Chondrocyte (in vitro differentiated cells): ENCODE data around the gene BMPER. TPM values are rescaled to one million over a fixed set of nuclear protein-coding genes. Genes with fewer than 3 reads are reported as not detected.

Source experiments
- DNase-seq: peaks from one replicate; pipeline ENCODE4 v3.0.0; 2021; ENCODE audit warnings: mixed read lengths, low spot score
- H3K27ac Mint-ChIP-seq: one replicate; pipeline ENCODE4 v1.8.0; 2021; ENCODE audit warnings: mild to moderate bottlenecking, moderate library complexity, mixed read lengths; ENCODE audit not compliant: unreplicated experiment
- H3K27me3 Mint-ChIP-seq: 2 replicates; pipeline ENCODE4 v1.8.0; 2021; ENCODE audit warnings: low read depth, mixed read lengths
- H3K36me3 Mint-ChIP-seq: 2 replicates; pipeline ENCODE4 v1.8.0; 2021; ENCODE audit warnings: low read depth, mixed read lengths
- H3K4me1 Mint-ChIP-seq: 2 replicates; pipeline ENCODE4 v1.8.0; 2021; ENCODE audit warnings: low read depth, mild to moderate bottlenecking, mixed read lengths
- H3K4me3 Mint-ChIP-seq: one replicate; pipeline ENCODE4 v1.8.0; 2021; ENCODE audit warnings: mild to moderate bottlenecking, moderate library complexity, mixed read lengths; ENCODE audit not compliant: unreplicated experiment
- H3K9me3 Mint-ChIP-seq: 2 replicates; pipeline ENCODE4 v1.8.0; 2021; ENCODE audit warnings: low read depth, mixed read lengths
- CTCF ChIP-seq: fragments of 200-600 bp; sonication (generic); IDR thresholded peaks from 2 replicates; pipeline ENCODE4 v1.5.0; 2021; ENCODE audit warnings: antibody characterized with exemption, mild to moderate bottlenecking, moderate library complexity
- total RNA-seq: library from RNA; stranded (reverse); gene quantifications from 3 replicates; pipeline ENCODE4 v1.2.1, GENCODE V29; 2021

The BMPER gene
- total RNA-seq, 1 donor from 2014 or later: 0.30 TPM

GRCh38 chr7:34043461-34044305 lies 138.3 kb downstream of the BMPER start:
- no peaks in the 10 kb centered on the region for H3K36me3 Mint-ChIP-seq
- H3K27me3 Mint-ChIP-seq: no peaks in the 10 kb centered on the region
- no peak for DNase-seq
- peaks cover 7% of the 10 kb centered on the region for H3K4me1 Mint-ChIP-seq
- H3K27ac Mint-ChIP-seq: no peak overlapping the region
- no peaks in the 10 kb centered on the region for H3K9me3 Mint-ChIP-seq
- no peak for TF ChIP-seq CTCF
- H3K4me3 Mint-ChIP-seq: no peak overlapping the region

- Mint-ChIP-seq H3K36me3 (no peaks in the 10 kb centered on the region), H3K27ac (no peak overlapping the region), H3K4me1 (peaks cover 1% of the 10 kb centered on the region), H3K27me3 (no peaks in the 10 kb centered on the region), H3K9me3 (no peaks in the 10 kb centered on the region), H3K4me3 (no peak overlapping the region)
- no peak for DNase-seq
- TF ChIP-seq CTCF: no peak
Measured at GRCh38 chr7:34044306-34044643, 138.9 kb downstream of the BMPER start.

- Mint-ChIP-seq H3K4me3 (no peak overlapping the region), H3K36me3 (no peaks in the 10 kb centered on the region), H3K27me3 (no peaks in the 10 kb centered on the region), H3K27ac (no peak overlapping the region), H3K9me3 (no peaks in the 10 kb centered on the region), H3K4me1 (no peaks in the 10 kb centered on the region)
- DNase-seq: no peak
- TF ChIP-seq CTCF: no peak
Measured at GRCh38 chr7:34044734-34045353, 139.5 kb downstream of the BMPER start.

- DNase-seq: no peak
- no peaks in the 10 kb centered on the region for H3K27me3 Mint-ChIP-seq
- H3K4me1 Mint-ChIP-seq: no peaks in the 10 kb centered on the region
- no peak for TF ChIP-seq CTCF
- no peak overlapping the region for H3K27ac Mint-ChIP-seq
- no peak overlapping the region for H3K4me3 Mint-ChIP-seq
- peaks cover 5% of the 10 kb centered on the region for H3K9me3 Mint-ChIP-seq
- no peaks in the 10 kb centered on the region for H3K36me3 Mint-ChIP-seq
Measured at GRCh38 chr7:34048445-34048844, 143.1 kb downstream of the BMPER start.

GRCh38 chr7:34054075-34054474 lies 148.7 kb downstream of the BMPER start:
- Mint-ChIP-seq H3K9me3 (peaks cover 5% of the 10 kb centered on the region), H3K27ac (no peak overlapping the region), H3K27me3 (no peaks in the 10 kb centered on the region), H3K4me3 (no peak overlapping the region), H3K4me1 (no peaks in the 10 kb centered on the region), H3K36me3 (no peaks in the 10 kb centered on the region)
- DNase-seq: no peak
- no peak for TF ChIP-seq CTCF
